LNCaP clone FGC (cell line): ENCODE data around the gene PGR.

ENCODE experiments used
- DNase-seq: peaks from one replicate; pipeline ENCODE4 v3.0.0-alpha.2; 2011; ENCODE audit warnings: low read depth
- H3K4me3 ChIP-seq: 2 replicates; pipeline ENCODE4 v1.5.1; 2011; ENCODE audit warnings: mild to moderate bottlenecking, low read depth, low read length, control low read depth
- TF ChIP-seq, protein P1 (sequence below): IDR thresholded peaks from 2 replicates; pipeline ENCODE4 v1.5.1; 2012; ENCODE audit warnings: mild to moderate bottlenecking; ENCODE audit not compliant: control insufficient read depth, insufficient read depth; ENCODE audit errors: extremely low read depth

The PGR gene

DNA sequence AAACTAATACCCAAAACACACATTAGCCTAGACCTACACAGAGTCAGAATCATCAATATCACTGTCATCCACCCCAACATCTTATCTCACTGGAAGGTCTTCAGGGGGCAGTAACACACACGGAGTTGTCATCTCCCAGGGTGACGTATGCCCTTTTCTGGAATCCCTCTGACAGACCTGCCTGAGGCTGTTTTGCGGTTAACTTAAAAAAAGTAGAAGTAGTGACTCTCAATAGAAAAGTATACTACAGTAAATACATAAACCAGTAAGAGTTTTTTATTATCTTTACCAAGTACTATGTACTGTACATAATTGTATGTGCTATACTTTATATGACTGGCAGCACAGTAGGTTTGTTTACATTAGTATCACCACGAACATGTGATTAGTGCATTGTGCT, 80.5 kb downstream of the PGR start:
- TF ChIP-seq, protein P1, sequence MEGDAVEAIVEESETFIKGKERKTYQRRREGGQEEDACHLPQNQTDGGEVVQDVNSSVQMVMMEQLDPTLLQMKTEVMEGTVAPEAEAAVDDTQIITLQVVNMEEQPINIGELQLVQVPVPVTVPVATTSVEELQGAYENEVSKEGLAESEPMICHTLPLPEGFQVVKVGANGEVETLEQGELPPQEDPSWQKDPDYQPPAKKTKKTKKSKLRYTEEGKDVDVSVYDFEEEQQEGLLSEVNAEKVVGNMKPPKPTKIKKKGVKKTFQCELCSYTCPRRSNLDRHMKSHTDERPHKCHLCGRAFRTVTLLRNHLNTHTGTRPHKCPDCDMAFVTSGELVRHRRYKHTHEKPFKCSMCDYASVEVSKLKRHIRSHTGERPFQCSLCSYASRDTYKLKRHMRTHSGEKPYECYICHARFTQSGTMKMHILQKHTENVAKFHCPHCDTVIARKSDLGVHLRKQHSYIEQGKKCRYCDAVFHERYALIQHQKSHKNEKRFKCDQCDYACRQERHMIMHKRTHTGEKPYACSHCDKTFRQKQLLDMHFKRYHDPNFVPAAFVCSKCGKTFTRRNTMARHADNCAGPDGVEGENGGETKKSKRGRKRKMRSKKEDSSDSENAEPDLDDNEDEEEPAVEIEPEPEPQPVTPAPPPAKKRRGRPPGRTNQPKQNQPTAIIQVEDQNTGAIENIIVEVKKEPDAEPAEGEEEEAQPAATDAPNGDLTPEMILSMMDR, result no peak
- no peak overlapping the region for H3K4me3 ChIP-seq
- peak; percentile 28 for DNase-seq

DNA sequence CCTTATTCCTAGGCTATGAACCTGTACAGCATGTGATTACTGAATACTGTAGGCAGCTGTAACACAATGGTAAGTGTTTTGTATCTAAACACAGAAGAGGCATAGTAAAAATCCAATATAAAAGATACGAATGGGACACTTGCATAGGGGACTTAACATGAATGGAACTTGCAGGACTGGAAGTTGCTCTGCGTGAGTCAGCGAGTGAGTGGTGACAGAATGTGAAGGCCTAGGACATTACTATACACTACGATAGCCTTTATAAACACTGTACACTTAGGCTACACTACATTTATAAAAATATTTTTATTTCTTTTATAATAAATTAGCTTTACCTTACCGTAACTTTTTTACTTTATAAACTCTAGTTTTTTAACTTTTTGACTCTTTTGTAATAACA, 81.1 kb downstream of the PGR start:
- no peak overlapping the region for H3K4me3 ChIP-seq
- TF ChIP-seq, protein P1, result no peak
- DNase-seq, result no peak

DNA sequence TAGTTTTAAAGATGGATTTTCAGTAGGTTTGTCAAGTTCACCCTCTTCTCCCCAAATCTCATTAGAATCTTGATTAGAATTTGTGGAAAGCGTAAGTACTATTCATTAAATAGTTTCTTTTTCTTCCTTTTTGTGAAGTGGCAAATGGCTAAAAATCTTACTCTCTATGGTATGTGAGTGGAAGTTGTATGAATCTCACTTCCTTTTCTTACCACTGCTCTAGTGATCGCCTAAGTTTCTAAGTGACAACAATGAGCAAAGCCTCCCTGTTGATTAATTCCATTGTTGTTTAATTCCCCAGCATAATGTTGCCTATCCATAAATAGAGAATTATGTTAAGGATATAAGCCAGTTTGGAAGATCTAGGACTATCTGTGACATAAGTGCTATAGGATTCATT, 82.7 kb downstream of the PGR start:
- TF ChIP-seq, protein P1, result no peak
- no peak overlapping the region for H3K4me3 ChIP-seq
- no peak for DNase-seq

DNA sequence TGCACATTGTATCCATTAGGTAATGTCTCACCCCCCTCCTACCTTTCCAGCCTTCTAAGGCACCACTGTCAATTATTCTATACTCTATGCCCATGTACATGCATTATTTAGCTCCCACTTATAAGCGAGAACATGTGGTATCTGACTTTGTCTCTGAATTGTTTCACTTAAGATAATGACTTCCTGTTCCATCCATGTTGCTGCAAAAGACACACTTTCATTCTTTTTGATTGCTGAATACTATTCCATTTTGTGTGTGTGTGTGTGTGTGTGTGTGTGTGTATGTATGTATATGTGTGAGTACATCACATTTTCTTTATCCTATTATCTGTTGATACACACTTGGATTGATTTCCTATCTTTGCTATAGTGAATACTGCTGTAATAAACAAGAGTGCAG, 84.2 kb downstream of the PGR start:
- TF ChIP-seq, protein P1, result no peak
- no peak for DNase-seq
- H3K4me3 ChIP-seq, result no peak overlapping the region

DNA sequence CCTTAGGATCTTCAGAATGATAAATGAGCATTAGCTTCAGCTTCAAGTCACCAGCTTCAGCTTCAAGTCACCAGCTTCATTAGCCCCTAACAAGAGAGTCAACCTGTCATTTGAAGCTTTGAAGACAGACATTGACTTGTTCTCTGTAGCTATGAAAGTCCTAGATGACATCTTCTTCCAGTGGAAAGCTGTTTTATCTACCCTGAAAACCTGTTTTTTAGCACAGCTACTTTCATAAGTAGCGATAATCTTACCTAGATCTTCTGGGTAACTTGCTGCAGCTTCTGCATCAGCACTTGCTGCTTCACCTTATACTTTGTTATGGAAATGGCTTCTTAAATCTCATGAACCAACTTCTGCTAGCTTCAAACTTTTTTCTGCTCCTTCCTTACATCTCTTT, 85.7 kb downstream of the PGR start:
- no peak overlapping the region for H3K4me3 ChIP-seq
- DNase-seq, result no peak
- TF ChIP-seq, protein P1, result no peak

DNA sequence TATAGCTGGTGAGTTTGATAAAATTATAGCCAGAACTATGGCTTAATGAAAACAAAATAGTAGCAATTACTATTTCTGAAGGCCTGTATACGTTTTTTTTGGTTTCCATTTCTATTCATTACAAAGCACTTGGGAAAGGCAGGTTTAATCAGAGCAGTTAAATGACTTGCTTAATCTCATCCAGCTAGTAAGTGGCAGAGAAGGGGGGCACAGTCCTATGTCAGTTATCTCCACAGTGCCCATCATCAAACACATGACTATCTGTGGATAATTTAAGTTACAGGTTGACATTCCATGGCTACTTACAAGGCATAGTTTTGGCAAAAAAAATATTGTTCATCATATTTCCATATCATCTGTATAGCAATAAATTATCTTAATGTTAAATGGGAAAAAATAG, 93.7 kb downstream of the PGR start:
- TF ChIP-seq, protein P1, result no peak
- DNase-seq, result no peak
- H3K4me3 ChIP-seq, result no peak overlapping the region

DNA sequence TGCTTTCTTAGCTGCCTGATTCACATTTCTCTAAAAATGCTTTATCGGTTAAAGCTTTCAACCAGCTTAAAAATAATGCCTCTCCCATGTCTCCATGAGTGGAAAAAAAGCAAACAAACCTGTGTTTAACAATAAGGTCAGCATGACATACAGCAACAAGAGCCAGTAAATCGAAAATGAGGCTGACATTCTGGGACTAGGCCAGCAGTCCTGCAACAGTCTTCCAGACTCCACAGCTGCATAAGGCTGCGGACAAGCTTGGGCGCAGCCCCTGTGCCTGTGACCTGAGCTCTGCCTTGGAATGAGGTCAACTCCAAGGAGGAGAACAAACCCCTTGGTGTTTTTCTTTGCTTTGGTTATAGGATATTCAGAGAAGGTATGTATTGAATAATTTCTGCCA, 95.5 kb downstream of the PGR start:
- TF ChIP-seq, protein P1, result no peak
- H3K4me3 ChIP-seq, result no peak overlapping the region
- peak; percentile 87 for DNase-seq
